H1 (cell line): ENCODE results near the gene PASK. TPM values are rescaled to one million over a fixed set of nuclear protein-coding genes. Genes with fewer than 3 reads are reported as not detected.

ENCODE experiments used
- ATF3 ChIP-seq: IDR thresholded peaks from 2 replicates; pipeline ENCODE4 v1.6.1; 2011; ENCODE audit warnings: low read depth, mild to moderate bottlenecking, low read length; ENCODE audit not compliant: insufficient read depth
- JUN ChIP-seq: IDR thresholded peaks from 2 replicates; pipeline ENCODE4 v1.6.1; 2011; ENCODE audit warnings: low read depth, mild to moderate bottlenecking, improper control_type of control experiment, low read length
- MAFK ChIP-seq: IDR thresholded peaks from 2 replicates; pipeline ENCODE4 v1.6.1; 2012; ENCODE audit warnings: low read depth, mild to moderate bottlenecking, improper control_type of control experiment, low read length
- RBBP5 ChIP-seq: IDR thresholded peaks from 2 replicates; pipeline ENCODE4 v1.7.1; 2012; ENCODE audit warnings: low read depth, mild to moderate bottlenecking, inconsistent platforms, low read length, moderate library complexity, borderline replicate concordance
- polyA plus RNA-seq, 7 experiments: library from polyadenylated mRNA; depleted of rRNA in 3 of 7; stranded (reverse) in 5 of 7; unstranded in 2 of 7; fragments of >200 nt in 5 of 7; fragments of 200-250 nt in 2 of 7; gene quantifications; 1 replicate in 5 of 7; 2 replicates in 1 of 7; 4 replicates in 1 of 7; pipeline versions ENCODE4 v1.2.1 to v1.2.3, GENCODE V29; 2011 to 2013; ENCODE audit warnings: missing spikeins in 2 of 7, mixed read lengths in 2 of 7
- total RNA-seq: library from RNA; stranded (reverse); fragmentation: NEBNext Ultra II Directional; extraction: Animal tissue kit (Norgen Biotek cat#: 25700); gene quantifications from 2 replicates; pipeline ENCODE4 v1.2.1, GENCODE V29; 2021

The PASK gene
- total and polyA plus RNA-seq, 2 of the 8 experiments (the other 6 are each of a cell fraction or from before 2014, with no cell fraction given), result 20.5 to 66.1 TPM

GRCh38 chr2:241062389-241063092 lies 86.7 kb downstream of the PASK start (continued):
- TF ChIP-seq RBBP5, result no peak
- no peak for TF ChIP-seq JUN
- no peak for TF ChIP-seq ATF3
- no peak for TF ChIP-seq MAFK
